Uterus (tissue), 2 donors: ENCODE data around the gene ZNF260.

Source experiments
- CTCF ChIP-seq, 4 experiments: fragments of 200-600 bp in 2 of 4; fragments of 450-650 bp in 2 of 4; sonication (generic) in 2 of 4; IDR thresholded peaks; one replicate each; pipeline ENCODE4 v1.5.1; 2016 to 2019; ENCODE audit warnings: antibody characterized with exemption in 4 of 4, mild to moderate bottlenecking in 2 of 4, moderate library complexity in 1 of 4
- POLR2A ChIP-seq, 2 donors: fragments of 450-650 bp; IDR thresholded peaks; one replicate each; pipeline ENCODE4 v1.6.1; 2016; ENCODE audit warnings: antibody characterized with exemption in 2 of 2, mild to moderate bottlenecking in 1 of 2, moderate library complexity in 1 of 2

DNA sequence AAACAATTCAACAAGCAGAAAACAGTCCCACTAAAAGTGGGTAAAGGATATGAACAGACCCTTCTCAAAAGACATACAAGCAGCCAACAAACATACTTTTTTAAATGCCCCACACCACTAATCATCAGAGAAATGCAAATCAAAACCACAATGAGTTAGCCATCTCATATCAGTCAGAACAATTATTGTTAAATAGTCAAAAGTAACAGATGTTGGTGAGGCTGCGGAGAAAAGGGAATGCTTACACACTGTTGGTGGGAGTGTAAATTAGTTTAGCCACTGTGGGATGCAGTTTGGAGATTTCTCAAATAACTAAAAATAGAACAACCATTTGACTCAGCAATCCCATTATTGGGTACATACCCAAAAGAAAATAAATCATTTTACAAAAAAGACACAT, 36.3 kb upstream of the ZNF260 start:
- no peak for TF ChIP-seq CTCF (IDR thresholded peaks at IDR 0.05)
- TF ChIP-seq POLR2A (IDR thresholded peaks at IDR 0.05) = no peak
